ENCODE results near the gene VEGFA.

Gene VEGFA

DNA sequence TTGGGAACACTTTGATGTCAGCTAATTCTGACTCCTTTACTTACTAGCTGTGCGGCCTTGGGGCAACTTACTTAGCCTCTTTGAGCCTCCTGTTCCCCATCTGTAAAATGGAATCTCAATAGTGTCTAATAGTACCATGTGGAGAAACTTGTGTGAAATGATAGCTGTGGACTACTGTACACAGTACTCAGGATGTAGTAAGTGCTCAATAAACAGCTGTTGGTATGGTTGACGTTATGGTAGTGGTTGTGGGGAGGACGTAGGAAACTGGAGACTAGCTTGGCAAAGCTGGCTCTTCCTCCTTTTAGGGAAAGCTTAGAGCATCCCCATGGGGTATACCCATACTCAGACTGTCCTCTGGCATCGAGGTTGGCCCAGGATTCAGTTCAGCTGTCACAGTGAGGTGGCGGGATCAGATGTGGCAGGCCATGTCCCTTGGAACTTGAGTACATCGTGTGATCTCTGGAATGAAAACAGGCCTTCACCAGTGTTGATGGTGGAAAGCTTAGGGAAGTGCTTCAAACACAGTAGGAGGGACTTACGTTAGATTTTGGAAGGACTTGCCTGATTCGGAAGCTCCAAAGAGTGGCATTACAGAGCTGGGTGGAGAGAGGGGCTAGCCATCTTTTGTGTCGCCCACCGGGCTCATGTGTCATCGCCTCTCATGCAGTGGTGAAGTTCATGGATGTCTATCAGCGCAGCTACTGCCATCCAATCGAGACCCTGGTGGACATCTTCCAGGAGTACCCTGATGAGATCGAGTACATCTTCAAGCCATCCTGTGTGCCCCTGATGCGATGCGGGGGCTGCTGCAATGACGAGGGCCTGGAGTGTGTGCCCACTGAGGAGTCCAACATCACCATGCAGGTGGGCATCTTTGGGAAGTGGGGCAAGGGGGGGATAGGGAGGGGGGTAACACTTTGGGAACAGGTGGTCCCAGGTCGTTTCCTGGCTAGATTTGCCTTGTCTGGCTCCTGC is 7.1 kb downstream of the VEGFA start:
- Histone ChIP-seq H3K4me1 (peaks cover 59 to 94% (median 81%) of the 10 kb centered on the region in 10 experiments), H3K27me3 (no peaks in the 10 kb centered on the region), H3K27ac (peak overlapping the region in 6 of 11 experiments; percentile 28 to 99 (median 70); a peak in 8 of 22 replicates), H3K9me3 (replicated peaks in 1 of 11) (no peaks in the 10 kb centered on the region), H3K4me2 (peak overlapping the region; percentile 89 to 100 (median 98)), H4K20me1 (peaks cover 95 to 100% (median 100%) of the 10 kb centered on the region in 11 experiments), H3K9ac (peak overlapping the region in 8 of 11 experiments; percentile 4 to 98 (median 50); a peak in 6 of 22 replicates), H3K4me3 (no peak overlapping the region), H3K36me3 (peaks cover 57 to 94% (median 79%) of the 10 kb centered on the region in 11 experiments)
- TF ChIP-seq Cebpa-rat (IDR thresholded peaks at IDR 0.05): no peak

DNA sequence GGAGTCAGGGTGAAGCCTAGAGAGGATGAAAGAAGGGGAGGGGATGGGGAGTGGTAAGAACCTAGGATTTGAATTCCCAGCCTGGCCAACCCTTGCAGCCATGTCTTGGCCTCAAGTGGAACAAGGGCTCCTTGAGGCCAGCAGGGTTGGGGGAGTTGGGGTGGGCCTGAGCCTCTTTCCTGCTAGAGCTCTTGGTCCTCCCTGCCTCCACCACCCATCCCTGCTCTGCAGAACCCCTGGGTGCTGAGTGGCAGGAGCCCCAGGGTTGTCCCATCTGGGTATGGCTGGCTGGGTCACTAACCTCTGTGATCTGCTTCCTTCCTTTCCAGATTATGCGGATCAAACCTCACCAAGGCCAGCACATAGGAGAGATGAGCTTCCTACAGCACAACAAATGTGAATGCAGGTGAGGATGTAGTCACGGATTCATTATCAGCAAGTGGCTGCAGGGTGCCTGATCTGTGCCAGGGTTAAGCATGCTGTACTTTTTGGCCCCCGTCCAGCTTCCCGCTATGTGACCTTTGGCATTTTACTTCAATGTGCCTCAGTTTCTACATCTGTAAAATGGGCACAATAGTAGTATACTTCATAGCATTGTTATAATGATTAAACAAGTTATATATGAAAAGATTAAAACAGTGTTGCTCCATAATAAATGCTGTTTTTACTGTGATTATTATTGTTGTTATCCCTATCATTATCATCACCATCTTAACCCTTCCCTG is 8.3 kb downstream of the VEGFA start:
- peaks cover 100% of the 10 kb centered on the region in 11 experiments for H4K20me1 ChIP-seq
- no peak overlapping the region; a peak in 1 of 22 replicates for H3K9ac ChIP-seq
- H3K27me3 ChIP-seq: no peaks in the 10 kb centered on the region
- no peak overlapping the region for H3K4me3 ChIP-seq
- peak overlapping the region in 2 of 11 experiments; percentile 6 to 100; a peak in 2 of 22 replicates for H3K4me2 ChIP-seq
- H3K4me1 ChIP-seq: peaks cover 65 to 98% (median 88%) of the 10 kb centered on the region in 10 experiments
- TF ChIP-seq Cebpa-rat (IDR thresholded peaks at IDR 0.05): no peak
- H3K36me3 ChIP-seq: peaks cover 70 to 95% (median 83%) of the 10 kb centered on the region in 11 experiments
- H3K27ac ChIP-seq: no peak overlapping the region
- H3K9me3 ChIP-seq (replicated peaks in 1 of 11): no peaks in the 10 kb centered on the region

DNA sequence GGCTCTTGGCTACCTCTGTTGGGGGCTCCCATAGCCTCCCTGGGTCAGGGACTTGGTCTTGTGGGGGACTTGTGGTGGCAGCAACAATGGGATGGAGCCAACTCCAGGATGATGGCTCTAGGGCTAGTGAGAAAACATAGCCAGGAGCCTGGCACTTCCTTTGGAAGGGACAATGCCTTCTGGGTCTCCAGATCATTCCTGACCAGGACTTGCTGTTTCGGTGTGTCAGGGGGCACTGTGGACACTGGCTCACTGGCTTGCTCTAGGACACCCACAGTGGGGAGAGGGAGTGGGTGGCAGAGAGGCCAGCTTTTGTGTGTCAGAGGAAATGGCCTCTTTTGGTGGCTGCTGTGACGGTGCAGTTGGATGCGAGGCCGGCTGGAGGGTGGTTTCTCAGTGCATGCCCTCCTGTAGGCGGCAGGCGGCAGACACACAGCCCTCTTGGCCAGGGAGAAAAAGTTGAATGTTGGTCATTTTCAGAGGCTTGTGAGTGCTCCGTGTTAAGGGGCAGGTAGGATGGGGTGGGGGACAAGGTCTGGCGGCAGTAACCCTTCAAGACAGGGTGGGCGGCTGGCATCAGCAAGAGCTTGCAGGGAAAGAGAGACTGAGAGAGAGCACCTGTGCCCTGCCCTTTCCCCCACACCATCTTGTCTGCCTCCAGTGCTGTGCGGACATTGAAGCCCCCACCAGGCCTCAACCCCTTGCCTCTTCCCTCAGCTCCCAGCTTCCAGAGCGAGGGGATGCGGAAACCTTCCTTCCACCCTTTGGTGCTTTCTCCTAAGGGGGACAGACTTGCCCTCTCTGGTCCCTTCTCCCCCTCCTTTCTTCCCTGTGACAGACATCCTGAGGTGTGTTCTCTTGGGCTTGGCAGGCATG is 9.2 kb downstream of the VEGFA start:
- TF ChIP-seq Cebpa-rat (IDR thresholded peaks at IDR 0.05): no peak
- peaks cover 100% of the 10 kb centered on the region in 11 experiments for H4K20me1 ChIP-seq
- peak overlapping the region in 8 of 11 experiments; percentile 0 to 48 (median 20); a peak in 5 of 22 replicates for H3K9ac ChIP-seq
- H3K9me3 ChIP-seq (replicated peaks in 1 of 11): no peaks in the 10 kb centered on the region
- peak overlapping the region in 1 of 11 experiments; percentile 39; a peak in 2 of 22 replicates for H3K27ac ChIP-seq
- H3K27me3 ChIP-seq: no peaks in the 10 kb centered on the region
- peaks cover 60 to 98% (median 84%) of the 10 kb centered on the region in 10 experiments for H3K4me1 ChIP-seq
- peak overlapping the region in 4 of 11 experiments; percentile 2 to 16 (median 10); a peak in 2 of 22 replicates for H3K4me2 ChIP-seq
- H3K4me3 ChIP-seq: no peak overlapping the region
- peaks cover 79 to 98% (median 92%) of the 10 kb centered on the region in 11 experiments for H3K36me3 ChIP-seq

DNA sequence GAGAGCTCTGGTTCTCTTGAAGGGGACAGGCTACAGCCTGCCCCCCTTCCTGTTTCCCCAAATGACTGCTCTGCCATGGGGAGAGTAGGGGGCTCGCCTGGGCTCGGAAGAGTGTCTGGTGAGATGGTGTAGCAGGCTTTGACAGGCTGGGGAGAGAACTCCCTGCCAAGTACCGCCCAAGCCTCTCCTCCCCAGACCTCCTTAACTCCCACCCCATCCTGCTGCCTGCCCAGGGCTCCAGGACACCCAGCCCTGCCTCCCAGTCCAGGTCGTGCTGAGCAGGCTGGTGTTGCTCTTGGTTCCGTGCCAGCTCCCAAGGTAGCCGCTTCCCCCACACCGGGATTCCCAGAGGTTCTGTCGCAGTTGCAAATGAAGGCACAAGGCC is 9.8 kb downstream of the VEGFA start:
- peaks cover 54 to 98% (median 82%) of the 10 kb centered on the region in 10 experiments for H3K4me1 ChIP-seq
- peaks cover 97 to 100% (median 99%) of the 10 kb centered on the region in 11 experiments for H4K20me1 ChIP-seq
- H3K4me3 ChIP-seq: no peak overlapping the region
- H3K27me3 ChIP-seq: no peaks in the 10 kb centered on the region
- peak overlapping the region in 2 of 11 experiments; percentile 16 to 39; a peak in 2 of 22 replicates for H3K27ac ChIP-seq
- H3K9ac ChIP-seq: peak overlapping the region in 4 of 11 experiments; percentile 0 to 44 (median 20); a peak in 4 of 22 replicates
- H3K4me2 ChIP-seq: peak overlapping the region in 1 of 11 experiments; percentile 16; a peak in 1 of 22 replicates
- no peaks in the 10 kb centered on the region for H3K9me3 ChIP-seq (replicated peaks in 1 of 11)
- peaks cover 85 to 100% (median 98%) of the 10 kb centered on the region in 11 experiments for H3K36me3 ChIP-seq
- TF ChIP-seq Cebpa-rat (IDR thresholded peaks at IDR 0.05): no peak

DNA sequence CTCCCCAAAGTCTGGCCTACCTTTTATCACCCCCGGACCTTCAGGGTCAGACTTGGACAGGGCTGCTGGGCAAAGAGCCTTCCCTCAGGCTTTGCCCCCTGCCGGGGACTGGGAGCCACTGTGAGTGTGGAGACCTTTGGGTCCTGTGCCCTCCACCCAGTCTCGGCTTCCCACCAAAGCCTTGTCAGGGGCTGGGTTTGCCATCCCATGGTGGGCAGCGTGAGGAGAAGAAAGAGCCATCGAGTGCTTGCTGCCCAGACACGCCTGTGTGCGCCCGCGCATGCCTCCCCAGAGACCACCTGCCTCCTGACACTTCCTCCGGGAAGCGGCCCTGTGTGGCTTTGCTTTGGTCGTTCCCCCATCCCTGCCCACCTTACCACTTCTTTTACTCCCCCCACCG is 10.3 kb downstream of the VEGFA start:
- TF ChIP-seq Cebpa-rat (IDR thresholded peaks at IDR 0.05): no peak
- Histone ChIP-seq H3K36me3 (peaks cover 90 to 100% (median 99%) of the 10 kb centered on the region in 11 experiments), H3K27ac (peak overlapping the region in 2 of 11 experiments; percentile 39; a peak in 1 of 22 replicates)

DNA sequence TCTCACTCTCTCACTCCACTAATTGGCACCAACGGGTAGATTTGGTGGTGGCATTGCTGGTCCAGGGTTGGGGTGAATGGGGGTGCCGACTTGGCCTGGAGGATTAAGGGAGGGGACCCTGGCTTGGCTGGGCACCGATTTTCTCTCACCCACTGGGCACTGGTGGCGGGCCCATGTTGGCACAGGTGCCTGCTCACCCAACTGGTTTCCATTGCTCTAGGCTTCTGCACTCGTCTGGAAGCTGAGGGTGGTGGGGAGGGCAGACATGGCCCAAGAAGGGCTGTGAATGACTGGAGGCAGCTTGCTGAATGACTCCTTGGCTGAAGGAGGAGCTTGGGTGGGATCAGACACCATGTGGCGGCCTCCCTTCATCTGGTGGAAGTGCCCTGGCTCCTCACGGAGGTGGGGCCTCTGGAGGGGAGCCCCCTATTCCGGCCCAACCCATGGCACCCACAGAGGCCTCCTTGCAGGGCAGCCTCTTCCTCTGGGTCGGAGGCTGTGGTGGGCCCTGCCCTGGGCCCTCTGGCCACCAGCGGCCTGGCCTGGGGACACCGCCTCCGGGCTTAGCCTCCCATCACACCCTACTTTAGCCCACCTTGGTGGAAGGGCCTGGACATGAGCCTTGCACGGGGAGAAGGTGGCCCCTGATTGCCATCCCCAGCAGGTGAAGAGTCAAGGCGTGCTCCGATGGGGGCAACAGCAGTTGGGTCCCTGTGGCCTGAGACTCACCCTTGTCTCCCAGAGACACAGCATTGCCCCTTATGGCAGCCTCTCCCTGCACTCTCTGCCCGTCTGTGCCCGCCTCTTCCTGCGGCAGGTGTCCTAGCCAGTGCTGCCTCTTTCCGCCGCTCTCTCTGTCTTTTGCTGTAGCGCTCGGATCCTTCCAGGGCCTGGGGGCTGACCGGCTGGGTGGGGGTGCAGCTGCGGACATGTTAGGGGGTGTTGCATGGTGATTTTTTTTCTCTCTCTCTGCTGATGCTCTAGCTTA is 11.2 kb downstream of the VEGFA start:
- peaks cover 40 to 92% (median 75%) of the 10 kb centered on the region in 10 experiments for H3K4me1 ChIP-seq
- H3K36me3 ChIP-seq: peaks cover 97 to 100% (median 99%) of the 10 kb centered on the region in 11 experiments
- no peaks in the 10 kb centered on the region for H3K9me3 ChIP-seq (replicated peaks in 1 of 11)
- no peak for TF ChIP-seq Cebpa-rat (IDR thresholded peaks at IDR 0.05)
- peak overlapping the region in 1 of 11 experiments; percentile 11; a peak in 1 of 22 replicates for H3K9ac ChIP-seq
- H4K20me1 ChIP-seq: peaks cover 83 to 100% (median 93%) of the 10 kb centered on the region in 11 experiments
- no peaks in the 10 kb centered on the region for H3K27me3 ChIP-seq
- H3K4me2 ChIP-seq: peak overlapping the region in 3 of 11 experiments; percentile 12 to 51 (median 45); a peak in 3 of 22 replicates
- no peak overlapping the region for H3K4me3 ChIP-seq
- no peak overlapping the region for H3K27ac ChIP-seq

More for the DNA sequence above, 10.3 kb downstream of the VEGFA start:
- peaks cover 49 to 98% (median 81%) of the 10 kb centered on the region in 10 experiments for H3K4me1 ChIP-seq
- H3K4me3 ChIP-seq: no peak overlapping the region
- H3K27me3 ChIP-seq: no peaks in the 10 kb centered on the region
- no peak overlapping the region; a peak in 1 of 22 replicates for H3K4me2 ChIP-seq
- peak overlapping the region in 2 of 11 experiments; percentile 20 to 44; a peak in 3 of 22 replicates for H3K9ac ChIP-seq
- H4K20me1 ChIP-seq: peaks cover 92 to 100% (median 99%) of the 10 kb centered on the region in 11 experiments
- no peaks in the 10 kb centered on the region for H3K9me3 ChIP-seq (replicated peaks in 1 of 11)

Measured in BLaER1 treated with 17β-estradiol and CSF1 and Interleukin-3, amounts not matched to agents 10 nM and 100 nM (cell line).